LHCN-M2 (cell line): ENCODE measurements around the gene MS4A6E. TPM values are rescaled to one million over a fixed set of nuclear protein-coding genes. Genes with fewer than 3 reads are reported as not detected.
A peak's percentile ranks its signal among the peaks of the same experiment; 100 is the strongest.
"Not testable (repeated sequence)": the region's sequence is repeated elsewhere in the genome, so short reads cannot be mapped to it uniquely, and the experiment has no call there.

ENCODE experiments used
- DNase-seq: peaks from one replicate; pipeline ENCODE4 v3.0.0-alpha.2; 2012; ENCODE audit warnings: low read depth
- polyA plus RNA-seq: library from polyadenylated mRNA; unstranded; fragments of >200 nt; gene quantifications from one replicate; pipeline ENCODE4 v1.2.1, GENCODE V29; 2012; ENCODE audit warnings: missing spikeins
- total RNA-seq: library from RNA; depleted of rRNA; stranded (reverse); fragments of >200 nt; gene quantifications from 2 replicates; pipeline ENCODE4 v1.2.3, GENCODE V29; 2014; rRNA removed

Gene MS4A6E
- not detected in 2 replicates for total RNA-seq
- polyA plus RNA-seq = not detected

- DNase-seq = no peak
Measured at GRCh38 chr11:60326955-60327354, at the start of gene MS4A6E. Gene MS4A6E (plus strand): TSS chr11:60327255. CDS start chr11:60334896, 7,641 bp downstream.

- DNase-seq = no peak
Measured at GRCh38 chr11:60280412-60280811, 46.6 kb upstream of the MS4A6E start, which contains the start of gene MS4A4A. Gene MS4A4A (plus strand): TSS chr11:60280666. CDS start chr11:60280676, 10 bp downstream.

GRCh38 chr11:60281485-60281884 is 45.6 kb upstream of the MS4A6E start:
- DNase-seq = no peak

GRCh38 chr11:60282286-60282685 is 44.8 kb upstream of the MS4A6E start:
- DNase-seq = peak; percentile 26

GRCh38 chr11:60285411-60286126 is 41.5 kb upstream of the MS4A6E start:
- DNase-seq = not testable (repeated sequence)

- DNase-seq = peak; percentile 8
Measured at GRCh38 chr11:60288531-60288930, 38.5 kb upstream of the MS4A6E start.

- no peak for DNase-seq
Measured at GRCh38 chr11:60292145-60292544, 34.9 kb upstream of the MS4A6E start.

GRCh38 chr11:60301178-60301577 is 25.9 kb upstream of the MS4A6E start:
- DNase-seq = no peak

GRCh38 chr11:60301884-60302283 is 25.2 kb upstream of the MS4A6E start:
- DNase-seq = not testable (repeated sequence)

GRCh38 chr11:60303661-60304060 is 23.4 kb upstream of the MS4A6E start:
- DNase-seq = no peak

- DNase-seq = peak; percentile 28
Measured at GRCh38 chr11:60305906-60306619, 21.0 kb upstream of the MS4A6E start.

- DNase-seq = no peak
Measured at GRCh38 chr11:60307507-60308195, 19.4 kb upstream of the MS4A6E start.

- no peak for DNase-seq
Measured at GRCh38 chr11:60310407-60310998, 16.6 kb upstream of the MS4A6E start.

- no peak for DNase-seq
Measured at GRCh38 chr11:60314635-60315321, 12.3 kb upstream of the MS4A6E start.

GRCh38 chr11:60315871-60316270 is 11.2 kb upstream of the MS4A6E start:
- DNase-seq = no peak

- DNase-seq = no peak
Measured at GRCh38 chr11:60316317-60316716, 10.7 kb upstream of the MS4A6E start.

- DNase-seq = no peak
Measured at GRCh38 chr11:60318726-60319125, 8.3 kb upstream of the MS4A6E start.

- no peak for DNase-seq
Measured at GRCh38 chr11:60321051-60321450, 6.0 kb upstream of the MS4A6E start.

GRCh38 chr11:60328460-60328859 is 1.4 kb downstream of the MS4A6E start:
- no peak for DNase-seq

- DNase-seq = no peak
Measured at GRCh38 chr11:60332846-60333245, 5.8 kb downstream of the MS4A6E start.

GRCh38 chr11:60334005-60334620 is 7.1 kb downstream of the MS4A6E start:
- peak; percentile 59 for DNase-seq
